ENCODE data around the gene CRISP1.

- TF ChIP-seq POLR2A (conservative IDR thresholded peaks at IDR 0.05) (no peak), STAT6 (CRISPR knock-in tag; IDR thresholded peaks at IDR 0.05) (no peak), CHCHD3 (CRISPR knock-in tag; IDR thresholded peaks at IDR 0.05) (no peak), HDAC2 (IDR thresholded peaks at IDR 0.05) (no peak), MYNN (IDR thresholded peaks at IDR 0.05) (no peak), MYNN (CRISPR knock-in tag; IDR thresholded peaks at IDR 0.05) (no peak), IRF1 (CRISPR knock-in tag; IDR thresholded peaks at IDR 0.05; ENCODE audit: borderline replicate concordance) (no peak), IRF2 (CRISPR knock-in tag; IDR thresholded peaks at IDR 0.05) (no peak), ZNF263 (CRISPR knock-in tag; IDR thresholded peaks at IDR 0.05; ENCODE audit: borderline replicate concordance) (no peak)
- TF ChIP-seq, protein P1, sequence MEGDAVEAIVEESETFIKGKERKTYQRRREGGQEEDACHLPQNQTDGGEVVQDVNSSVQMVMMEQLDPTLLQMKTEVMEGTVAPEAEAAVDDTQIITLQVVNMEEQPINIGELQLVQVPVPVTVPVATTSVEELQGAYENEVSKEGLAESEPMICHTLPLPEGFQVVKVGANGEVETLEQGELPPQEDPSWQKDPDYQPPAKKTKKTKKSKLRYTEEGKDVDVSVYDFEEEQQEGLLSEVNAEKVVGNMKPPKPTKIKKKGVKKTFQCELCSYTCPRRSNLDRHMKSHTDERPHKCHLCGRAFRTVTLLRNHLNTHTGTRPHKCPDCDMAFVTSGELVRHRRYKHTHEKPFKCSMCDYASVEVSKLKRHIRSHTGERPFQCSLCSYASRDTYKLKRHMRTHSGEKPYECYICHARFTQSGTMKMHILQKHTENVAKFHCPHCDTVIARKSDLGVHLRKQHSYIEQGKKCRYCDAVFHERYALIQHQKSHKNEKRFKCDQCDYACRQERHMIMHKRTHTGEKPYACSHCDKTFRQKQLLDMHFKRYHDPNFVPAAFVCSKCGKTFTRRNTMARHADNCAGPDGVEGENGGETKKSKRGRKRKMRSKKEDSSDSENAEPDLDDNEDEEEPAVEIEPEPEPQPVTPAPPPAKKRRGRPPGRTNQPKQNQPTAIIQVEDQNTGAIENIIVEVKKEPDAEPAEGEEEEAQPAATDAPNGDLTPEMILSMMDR (IDR thresholded peaks at IDR 0.05 in 2 of 3, conservative IDR thresholded peaks at IDR 0.05 in 1 of 3; ENCODE audit: insufficient read depth in 2 of 3, low read depth in 1 of 3, low read length in 3 of 3): no peak
- TF ChIP-seq, protein P2, sequence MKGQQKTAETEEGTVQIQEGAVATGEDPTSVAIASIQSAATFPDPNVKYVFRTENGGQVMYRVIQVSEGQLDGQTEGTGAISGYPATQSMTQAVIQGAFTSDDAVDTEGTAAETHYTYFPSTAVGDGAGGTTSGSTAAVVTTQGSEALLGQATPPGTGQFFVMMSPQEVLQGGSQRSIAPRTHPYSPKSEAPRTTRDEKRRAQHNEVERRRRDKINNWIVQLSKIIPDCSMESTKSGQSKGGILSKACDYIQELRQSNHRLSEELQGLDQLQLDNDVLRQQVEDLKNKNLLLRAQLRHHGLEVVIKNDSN (CRISPR knock-in tag; IDR thresholded peaks at IDR 0.05): no peak
These were observed 25.9 kb upstream of the CRISP1 start for GRCh38 chr6:49892280-49892679.

Data from K562 (cell line).